H1 (cell line): Measurements from ENCODE around the gene SERPINE2. TPM values are rescaled to one million over a fixed set of nuclear protein-coding genes. Genes with fewer than 3 reads are reported as not detected.
A peak's percentile ranks its signal among the peaks of the same experiment; 100 is the strongest.

Experiments used
- CTCF ChIA-PET: fragments of 300-600 bp; sonication (Branson Sonifier 250); formaldehyde crosslinking; loops from one replicate; lab custom pipeline; 2021; ENCODE audit not compliant: partially characterized antibody; lab: Charles Lee
- POLR2A ChIA-PET: fragments of 300-600 bp; sonication (Branson Sonifier 250); formaldehyde crosslinking; loops from one replicate; lab custom pipeline; 2021; ENCODE audit warnings: inconsistent platforms; ENCODE audit not compliant: partially characterized antibody; lab: Charles Lee
- DNase-seq, 2 experiments: peaks; one replicate each; pipeline versions ENCODE4 v3.0.0 to v3.0.0-alpha.2; 2010 to 2022; ENCODE audit warnings: low spot score in 2 of 2, low read depth in 1 of 2, mixed read lengths in 1 of 2
- FAIRE-seq: peaks from 2 replicates; lab custom pipeline; 2011; peaks lifted over from hg19 to GRCh38; lab: Jason Lieb, UNC
- H2AFZ ChIP-seq: 2 replicates; pipeline ENCODE4 v1.8.1; 2012; ENCODE audit warnings: low read length, inconsistent platforms
- H2AK5ac ChIP-seq: 2 replicates; pipeline ENCODE4 v1.6.1; 2013; ENCODE audit warnings: low read depth, low read length
- H2BK120ac ChIP-seq: replicated peaks from 2 replicates; pipeline ENCODE3; 2013; ENCODE audit warnings: low read depth, low read length, inconsistent platforms
- H2BK12ac ChIP-seq: 2 replicates; pipeline ENCODE4 v1.6.1; 2013; ENCODE audit warnings: low read depth, low read length
- H2BK15ac ChIP-seq: 2 replicates; pipeline ENCODE4 v1.6.1; 2013; ENCODE audit warnings: low read length
- H2BK20ac ChIP-seq: 2 replicates; pipeline ENCODE4 v1.6.1; 2013; ENCODE audit warnings: low read length
- H2BK5ac ChIP-seq: 2 replicates; pipeline ENCODE4 v1.6.1; 2013; ENCODE audit warnings: low read depth, low read length
- H3K14ac ChIP-seq: 2 replicates; pipeline ENCODE4 v1.6.1; 2013; ENCODE audit warnings: inconsistent platforms; ENCODE audit not compliant: insufficient read length
- H3K18ac ChIP-seq: 2 replicates; pipeline ENCODE4 v1.6.1; 2013; ENCODE audit warnings: low read length; ENCODE audit errors: extremely low read depth
- H3K23ac ChIP-seq: 2 replicates; pipeline ENCODE4 v1.6.1; 2013; ENCODE audit warnings: inconsistent platforms; ENCODE audit not compliant: insufficient read length
- H3K23me2 ChIP-seq: 2 replicates; pipeline ENCODE4 v1.6.1; 2013; ENCODE audit warnings: low read depth, low read length
- H3K27ac ChIP-seq: 2 replicates; pipeline ENCODE4 v1.6.1; 2011; ENCODE audit warnings: low read depth, low read length, inconsistent platforms
- H3K27me3 ChIP-seq, 4 experiments: replicated peaks in 1 of 4; 1 replicate in 1 of 4; 2 replicates in 3 of 4; pipeline versions ENCODE4 v1.6.1 to v1.8.1; 2011 to 2013; ENCODE audit warnings: low read length in 3 of 4, mild to moderate bottlenecking in 3 of 4, inconsistent platforms in 2 of 4, mixed read lengths in 2 of 4, moderate library complexity in 1 of 4; ENCODE audit not compliant: control insufficient read depth in 3 of 4, insufficient read depth in 3 of 4; ENCODE audit errors: extremely low read depth in 1 of 4
- H3K36me3 ChIP-seq, 4 experiments: 2 replicates each; pipeline versions ENCODE4 v1.6.1 to v1.8.1; 2011 to 2013; ENCODE audit warnings: mild to moderate bottlenecking in 4 of 4, low read length in 3 of 4, moderate library complexity in 2 of 4, control low read depth in 1 of 4, inconsistent platforms in 1 of 4; ENCODE audit not compliant: insufficient read depth in 4 of 4, control insufficient read depth in 2 of 4
- H3K4ac ChIP-seq: replicated peaks from 2 replicates; pipeline ENCODE3; 2013; ENCODE audit warnings: low read length, low read depth, mixed read lengths, inconsistent platforms; ENCODE audit not compliant: insufficient read length
- H3K4me1 ChIP-seq, 4 experiments: replicated peaks in 1 of 4; 1 replicate in 1 of 4; 2 replicates in 3 of 4; pipeline versions ENCODE4 v1.6.1 to v1.8.1; 2011 to 2013; ENCODE audit warnings: low read length in 3 of 4, inconsistent platforms in 2 of 4, mixed read lengths in 1 of 4; ENCODE audit not compliant: insufficient read depth in 4 of 4, control insufficient read depth in 3 of 4
- H3K4me2 ChIP-seq, 2 experiments: 2 replicates each; pipeline versions ENCODE4 v1.6.1 to v1.8.1; 2011 to 2013; ENCODE audit warnings: low read depth in 2 of 2, low read length in 2 of 2, control low read depth in 1 of 2, inconsistent platforms in 1 of 2, mild to moderate bottlenecking in 1 of 2; ENCODE audit not compliant: insufficient read depth in 1 of 2
- H3K4me3 ChIP-seq, 4 experiments: fragments of 200-600, 300-600 bp in 1 of 4; sonication (generic), shearing (Covaris generic), sonication (Bioruptor Twin) in 1 of 4; 2 replicates each; pipeline versions ENCODE4 v1.5.1 to v1.8.1; 2011 to 2016; ENCODE audit warnings: low read length in 4 of 4, low read depth in 3 of 4, control low read depth in 2 of 4, inconsistent platforms in 2 of 4, mild to moderate bottlenecking in 2 of 4, mixed read lengths in 1 of 4, moderate library complexity in 1 of 4; ENCODE audit not compliant: insufficient read depth in 2 of 4; ENCODE audit errors: extremely low read depth in 1 of 4
- H3K56ac ChIP-seq: replicated peaks from 2 replicates; pipeline ENCODE3; 2013; ENCODE audit warnings: low read depth, mild to moderate bottlenecking, mixed read lengths, low read length, inconsistent platforms; ENCODE audit not compliant: insufficient read length
- H3K79me1 ChIP-seq: 2 replicates; pipeline ENCODE4 v1.6.1; 2013; ENCODE audit warnings: low read depth, low read length, control low read depth
- H3K79me2 ChIP-seq, 2 experiments: 2 replicates each; pipeline versions ENCODE4 v1.6.1 to v1.8.1; 2012 to 2013; ENCODE audit warnings: low read length in 2 of 2, mild to moderate bottlenecking in 2 of 2, inconsistent platforms in 1 of 2; ENCODE audit not compliant: insufficient read depth in 2 of 2, control insufficient read depth in 1 of 2
- H3K9ac ChIP-seq, 4 experiments: replicated peaks in 1 of 4; 1 replicate in 1 of 4; 2 replicates in 3 of 4; pipeline versions ENCODE4 v1.6.1 to v1.8.1; 2011 to 2013; ENCODE audit warnings: low read depth in 3 of 4, low read length in 3 of 4, control low read depth in 2 of 4, mild to moderate bottlenecking in 2 of 4, moderate library complexity in 2 of 4, inconsistent platforms in 1 of 4; ENCODE audit errors: extremely low read depth in 1 of 4
- H3K9me3 ChIP-seq, 2 experiments: 2 replicates each; pipeline versions ENCODE4 v1.6.1 to v1.8.1; 2012 to 2013; ENCODE audit warnings: mild to moderate bottlenecking in 2 of 2, moderate library complexity in 2 of 2, control low read depth in 1 of 2, inconsistent platforms in 1 of 2, low read depth in 1 of 2, low read length in 1 of 2, mixed read lengths in 1 of 2; ENCODE audit not compliant: insufficient read depth in 2 of 2
- H4K20me1 ChIP-seq, 2 experiments: replicated peaks in 1 of 2; 2 replicates each; pipeline versions ENCODE3 to v1.8.1; 2011 to 2013; ENCODE audit warnings: inconsistent platforms in 2 of 2, low read length in 2 of 2, mild to moderate bottlenecking in 1 of 2; ENCODE audit not compliant: insufficient read depth in 2 of 2, control insufficient read depth in 1 of 2
- H4K5ac ChIP-seq: 2 replicates; pipeline ENCODE4 v1.6.1; 2013; ENCODE audit warnings: low read length, low read depth, mixed read lengths, inconsistent platforms; ENCODE audit not compliant: insufficient read length
- H4K8ac ChIP-seq: 2 replicates; pipeline ENCODE4 v1.8.0; 2013; ENCODE audit warnings: mild to moderate bottlenecking, moderate library complexity, low read length, inconsistent platforms; ENCODE audit not compliant: insufficient read depth; ENCODE audit errors: extremely low read depth
- H4K91ac ChIP-seq: replicated peaks from 2 replicates; pipeline ENCODE3; 2013; ENCODE audit warnings: low read length, mixed read lengths, inconsistent platforms; ENCODE audit not compliant: insufficient read length
- CBX8 ChIP-seq: fragments of 300-800, 300-1000 bp; sonication (generic); IDR thresholded peaks from 2 replicates; pipeline ENCODE4 v1.7.1; 2016; ENCODE audit warnings: low read depth, low read length, borderline replicate concordance
- NRF1 ChIP-seq: IDR thresholded peaks from 2 replicates; pipeline ENCODE4 v1.6.1; 2011; ENCODE audit warnings: mild to moderate bottlenecking, low read depth, low read length, improper control_type of control experiment
- WGBS, 2 experiments: shearing (Covaris generic) in 1 of 2; methylation state at CpG; one replicate each; pipeline versions ENCODE4 v1.1.6 to v1.1.7; 2013 to 2015; ENCODE audit warnings: low lambda C conversion rate in 2 of 2, mixed read lengths in 2 of 2, inconsistent platforms in 1 of 2, low coverage in 1 of 2, missing lambda C conversion rate in 1 of 2; ENCODE audit not compliant: insufficient replicate concordance in 2 of 2, insufficient coverage in 1 of 2, insufficient read length in 1 of 2; ENCODE audit errors: extremely low coverage in 1 of 2, missing lambda C conversion rate in 1 of 2; 5-methylcytosine and 5-hydroxymethylcytosine counted together
- polyA plus RNA-seq, 7 experiments: library from polyadenylated mRNA; depleted of rRNA in 3 of 7; stranded (reverse) in 5 of 7; unstranded in 2 of 7; fragments of >200 nt in 5 of 7; fragments of 200-250 nt in 2 of 7; gene quantifications; 1 replicate in 5 of 7; 2 replicates in 1 of 7; 4 replicates in 1 of 7; pipeline versions ENCODE4 v1.2.1 to v1.2.3, GENCODE V29; 2011 to 2013; ENCODE audit warnings: missing spikeins in 2 of 7, mixed read lengths in 2 of 7
- total RNA-seq: library from RNA; stranded (reverse); fragmentation: NEBNext Ultra II Directional; extraction: Animal tissue kit (Norgen Biotek cat#: 25700); gene quantifications from 2 replicates; pipeline ENCODE4 v1.2.1, GENCODE V29; 2021
- TF ChIP-seq, protein P1 (sequence below): IDR thresholded peaks from 2 replicates; pipeline ENCODE4 v1.6.1; 2011; ENCODE audit warnings: low read depth, mild to moderate bottlenecking, low read length; ENCODE audit not compliant: insufficient read depth

SERPINE2 gene
- total and polyA plus RNA-seq, 2 of the 8 experiments (the other 6 are each of a cell fraction or from before 2014, with no cell fraction given): 26.2 to 76.0 TPM

- ChIA-PET POLR2A (interaction anchor here (0.8 kb wide), 1 partner anchor 8 kb away, joined by 4 read pairs; no protein-coding TSS in a partner anchor), CTCF (interaction anchor here (0.6 to 2.3 kb wide), 3 partner anchors 39 to 1083 kb away, joined by 3 to 14 read pairs (median 3); no protein-coding TSS in a partner anchor)
- no peak overlapping the region for H4K91ac ChIP-seq
- no peak overlapping the region for H2BK12ac ChIP-seq
- H3K23ac ChIP-seq: no peak overlapping the region
- H2BK5ac ChIP-seq: no peak overlapping the region
- FAIRE-seq: no peak
- H4K8ac ChIP-seq: no peak overlapping the region
- H3K79me1 ChIP-seq: peaks cover 4% of the 10 kb centered on the region
- H4K5ac ChIP-seq: no peak overlapping the region
- H3K56ac ChIP-seq: no peak overlapping the region
- no peak for DNase-seq
- no peak overlapping the region for H3K14ac ChIP-seq
- peak overlapping the region in 1 of 4 experiments; percentile 3; a peak in 1 of 8 replicates for H3K4me3 ChIP-seq
- no peaks in the 10 kb centered on the region for H3K23me2 ChIP-seq
- no peak overlapping the region for H2BK15ac ChIP-seq
- H3K27ac ChIP-seq: no peak overlapping the region
- H2AK5ac ChIP-seq: no peak overlapping the region
- no peak overlapping the region for H3K9ac ChIP-seq
- no peaks in the 10 kb centered on the region for H3K9me3 ChIP-seq
- WGBS, 2 experiments: 31% methylated on average over 4 of the region's 4 CpGs; no CpG with 5 or more reads in 1 of the 2 experiments
- H3K36me3 ChIP-seq: peaks cover 0 to 7% (median 2%) of the 10 kb centered on the region in 4 experiments; a peak in 2 of 8 replicates
- no peak overlapping the region for H2BK20ac ChIP-seq
- H3K4me2 ChIP-seq: peak overlapping the region in 1 of 2 experiments; percentile 38; a peak in 1 of 4 replicates
- TF ChIP-seq, protein P1, sequence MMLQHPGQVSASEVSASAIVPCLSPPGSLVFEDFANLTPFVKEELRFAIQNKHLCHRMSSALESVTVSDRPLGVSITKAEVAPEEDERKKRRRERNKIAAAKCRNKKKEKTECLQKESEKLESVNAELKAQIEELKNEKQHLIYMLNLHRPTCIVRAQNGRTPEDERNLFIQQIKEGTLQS: no peak
- TF ChIP-seq CBX8: no peak
- no peak for TF ChIP-seq NRF1
- H3K79me2 ChIP-seq: peaks cover 0 to 42% of the 10 kb centered on the region in 2 experiments; a peak in 2 of 4 replicates
- peaks cover under 1 to 19% (median 12%) of the 10 kb centered on the region in 4 experiments for H3K4me1 ChIP-seq
- H3K4ac ChIP-seq: no peak overlapping the region
- H2AFZ ChIP-seq: no peak overlapping the region
- peaks cover 0 to 5% (median 3%) of the 10 kb centered on the region in 4 experiments; a peak in 5 of 7 replicates for H3K27me3 ChIP-seq
- H4K20me1 ChIP-seq: peaks cover 4 to 6% of the 10 kb centered on the region in 2 experiments
- H3K18ac ChIP-seq: 0 out of 2 replicates have a peak overlapping the region, but pooled peaks have one; percentile 5
- no peak overlapping the region for H2BK120ac ChIP-seq
These were observed 6.8 kb downstream of the SERPINE2 start for GRCh38 chr2:224032283-224032682.
